Measurements from ENCODE around the gene NXPH4.

NXPH4 gene

GRCh38 chr12:57204454-57204853 lies 12.1 kb upstream of the NXPH4 start:
- no peak for DNase-seq

GRCh38 chr12:57205186-57205585 lies 11.4 kb upstream of the NXPH4 start:
- DNase-seq = no peak

GRCh38 chr12:57205931-57206330 lies 10.7 kb upstream of the NXPH4 start:
- no peak for DNase-seq

GRCh38 chr12:57207731-57208630 lies 8.6 kb upstream of the NXPH4 start:
- no peak for DNase-seq

- DNase-seq = no peak
These were observed 7.8 kb upstream of the NXPH4 start for GRCh38 chr12:57208631-57209282.

GRCh38 chr12:57209916-57210315 lies 6.7 kb upstream of the NXPH4 start:
- DNase-seq = no peak

- DNase-seq = no peak
These were observed 6.1 kb upstream of the NXPH4 start for GRCh38 chr12:57210461-57210860.

- no peak for DNase-seq
These were observed 5.5 kb upstream of the NXPH4 start for GRCh38 chr12:57210926-57211692.

- DNase-seq = no peak
These were observed 4.5 kb upstream of the NXPH4 start for GRCh38 chr12:57211791-57212700.

- DNase-seq = no peak
These were observed 3.9 kb upstream of the NXPH4 start for GRCh38 chr12:57212701-57213057.

- peak; percentile 81 to 84 for DNase-seq
These were observed 3.4 kb upstream of the NXPH4 start for GRCh38 chr12:57213058-57213715.

- no peak for DNase-seq
These were observed 2.7 kb upstream of the NXPH4 start for GRCh38 chr12:57213763-57214397.

GRCh38 chr12:57214398-57214781 lies 2.2 kb upstream of the NXPH4 start:
- DNase-seq = peak; percentile 43 to 55

GRCh38 chr12:57215065-57215464 lies 1.5 kb upstream of the NXPH4 start:
- DNase-seq = no peak

GRCh38 chr12:57215668-57216013 lies 953 bp upstream of the NXPH4 start:
- DNase-seq = no peak

GRCh38 chr12:57216921-57217879 lies 606 bp downstream of the NXPH4 start:
- peak in 1 of 2 donors; percentile 21 for DNase-seq

- DNase-seq = no peak
These were observed 1.6 kb downstream of the NXPH4 start for GRCh38 chr12:57218030-57218853.

- DNase-seq = no peak
These were observed 2.8 kb downstream of the NXPH4 start for GRCh38 chr12:57219205-57219992.

Measured in inflammatory macrophage (primary cell).